Keratinocyte (primary cell): Measurements from ENCODE around the gene OSBPL10.

Experiments used
- CTCF ChIP-seq, 3 experiments: IDR thresholded peaks in 1 of 3; conservative IDR thresholded peaks in 1 of 3; optimal IDR thresholded peaks in 1 of 3; 2 replicates in 2 of 3; 3 replicates in 1 of 3; pipeline versions ENCODE3 to v1.5.1; 2011; ENCODE audit warnings: low read length in 3 of 3, mild to moderate bottlenecking in 3 of 3, moderate library complexity in 2 of 3, control low read depth in 1 of 3, inconsistent platforms in 1 of 3; ENCODE audit not compliant: insufficient read depth in 2 of 3; ENCODE audit errors: extremely low read depth in 1 of 3
- EZH2 ChIP-seq: IDR thresholded peaks from one replicate; pipeline ENCODE4 v1.6.1; 2012; ENCODE audit warnings: inconsistent platforms, mild to moderate bottlenecking, low read length, moderate library complexity

DNA sequence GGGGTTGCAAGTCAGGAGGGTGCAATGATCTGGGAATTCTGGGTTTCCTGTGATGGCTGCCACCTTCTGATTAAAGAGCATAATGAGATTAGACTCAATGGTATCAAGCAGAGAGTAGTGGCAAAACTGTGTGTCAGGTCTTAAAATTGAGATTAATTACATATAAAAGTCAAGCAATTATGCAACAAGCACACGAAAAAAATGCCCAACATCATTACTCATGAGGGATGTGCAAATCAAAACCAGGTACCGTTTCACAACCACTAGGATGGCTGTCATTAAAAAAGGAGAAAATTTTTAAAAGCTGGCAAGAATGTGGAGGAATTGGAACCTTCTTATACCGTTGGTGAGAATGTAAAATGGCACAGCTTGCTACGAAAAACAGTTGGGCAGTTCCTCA is 205.0 kb downstream of the OSBPL10 start:
- TF ChIP-seq CTCF (optimal IDR thresholded peaks at IDR 0.05 in 1 of 3, IDR thresholded peaks at IDR 0.05 in 1 of 3, conservative IDR thresholded peaks at IDR 0.05 in 1 of 3; ENCODE audit: extremely low read depth in 1 of 3, insufficient read depth in 2 of 3, low read length in 3 of 3), result no peak
- no peak for TF ChIP-seq EZH2
